Fibroblast of mammary gland (primary cell): ENCODE results near the gene NOD1.

Experiments
- DNase-seq: peaks from one replicate; pipeline ENCODE4 v3.0.0-alpha.2; 2010; ENCODE audit warnings: low read depth
- H3K4me3 ChIP-seq: 2 replicates; pipeline ENCODE4 v1.5.1; 2011; ENCODE audit warnings: low read depth, mild to moderate bottlenecking, low read length, moderate library complexity; ENCODE audit not compliant: control insufficient read depth
- CTCF ChIP-seq: conservative IDR thresholded peaks from 2 replicates; pipeline ENCODE4 v1.5.1; 2011; ENCODE audit warnings: low read depth, low read length, inconsistent platforms; ENCODE audit not compliant: control insufficient read depth, insufficient read depth

NOD1 gene

GRCh38 chr7:30436518-30436917, 42.1 kb downstream of the NOD1 start:
- DNase-seq, result no peak
- TF ChIP-seq CTCF, result no peak
- H3K4me3 ChIP-seq, result no peak overlapping the region

- no peak for DNase-seq
- H3K4me3 ChIP-seq, result no peak overlapping the region
Observed at GRCh38 chr7:30436046-30436445, 42.5 kb downstream of the NOD1 start.

GRCh38 chr7:30434140-30434799, 44.3 kb downstream of the NOD1 start:
- H3K4me3 ChIP-seq, result no peak overlapping the region
- no peak for DNase-seq
- TF ChIP-seq CTCF, result no peak

More at GRCh38 chr7:30436046-30436445, 42.5 kb downstream of the NOD1 start:
- no peak for TF ChIP-seq CTCF

- no peak overlapping the region for H3K4me3 ChIP-seq
- no peak for DNase-seq
- no peak for TF ChIP-seq CTCF
Observed at GRCh38 chr7:30433506-30433905, 45.1 kb downstream of the NOD1 start.

- no peak for TF ChIP-seq CTCF
- no peak overlapping the region for H3K4me3 ChIP-seq
- peak; percentile 80 for DNase-seq
Observed at GRCh38 chr7:30433082-30433481, 45.5 kb downstream of the NOD1 start.

- H3K4me3 ChIP-seq, result no peak overlapping the region
- no peak for DNase-seq
- TF ChIP-seq CTCF, result no peak
Observed at GRCh38 chr7:30430777-30431176, 47.8 kb downstream of the NOD1 start.

- no peak overlapping the region for H3K4me3 ChIP-seq
- no peak for TF ChIP-seq CTCF
- no peak for DNase-seq
Observed at GRCh38 chr7:30430276-30430675, 48.3 kb downstream of the NOD1 start.
